ENCODE measurements around the gene CAMKK2. TPM values are rescaled to one million over a fixed set of nuclear protein-coding genes. Genes with fewer than 3 reads are reported as not detected.
"Not testable (repeated sequence)": the region's sequence is repeated elsewhere in the genome, so short reads cannot be mapped to it uniquely, and the experiment has no call there.

CAMKK2 gene
- total RNA-seq, 4 donors from 2014 or later = 16.8 to 32.6 (median 21.2) TPM

GRCh38 chr12:121205491-121205890 lies 91.0 kb downstream of the CAMKK2 start:
- intact Hi-C loops (cut with DNase I) = no loop called here
- H3K27ac ChIP-seq = no peak overlapping the region

GRCh38 chr12:121203482-121203881 lies 93.0 kb downstream of the CAMKK2 start:
- Histone ChIP-seq H3K27ac (no peak overlapping the region), H3K4me1 (no peaks in the 10 kb centered on the region), H3K9me3 (no peaks in the 10 kb centered on the region), H3K36me3 (no peaks in the 10 kb centered on the region), H3K4me3 (no peak overlapping the region), H3K27me3 (no peaks in the 10 kb centered on the region)
- no peak for DNase-seq
- intact Hi-C loops (cut with DNase I) = no loop called here
- WGBS, 2 donors = 69 to 81% methylated on average over 10 of the region's 11 CpGs
- TF ChIP-seq CTCF (IDR thresholded peaks at IDR 0.05) = no peak
- no peak for TF ChIP-seq POLR2A (IDR thresholded peaks at IDR 0.05)

More at GRCh38 chr12:121205491-121205890, 91.0 kb downstream of the CAMKK2 start:
- H3K4me3 ChIP-seq = no peak overlapping the region
- no peak for DNase-seq
- 61 to 75% methylated on average over 7 of the region's 7 CpGs for WGBS, 2 donors
- peaks cover 0 to 14% (median under 1%) of the 10 kb centered on the region in 3 donors for H3K4me1 ChIP-seq
- no peaks in the 10 kb centered on the region for H3K9me3 ChIP-seq
- no peak for TF ChIP-seq CTCF (IDR thresholded peaks at IDR 0.05)
- TF ChIP-seq POLR2A (IDR thresholded peaks at IDR 0.05) = no peak
- no peaks in the 10 kb centered on the region for H3K27me3 ChIP-seq
- no peaks in the 10 kb centered on the region for H3K36me3 ChIP-seq

- 55 to 59% methylated on average over 14 of the region's 14 CpGs for WGBS, 2 donors
- DNase-seq = no peak
- Histone ChIP-seq H3K36me3 (no peaks in the 10 kb centered on the region), H3K27me3 (no peaks in the 10 kb centered on the region), H3K4me3 (no peak overlapping the region), H3K9me3 (no peaks in the 10 kb centered on the region), H3K27ac (no peak overlapping the region), H3K4me1 (no peaks in the 10 kb centered on the region)
- intact Hi-C loops (cut with DNase I) = no loop called here
- TF ChIP-seq POLR2A (IDR thresholded peaks at IDR 0.05) = no peak
- TF ChIP-seq CTCF (IDR thresholded peaks at IDR 0.05) = no peak
These were observed 93.8 kb downstream of the CAMKK2 start for GRCh38 chr12:121202407-121203355.

GRCh38 chr12:121201140-121201539 lies 95.4 kb downstream of the CAMKK2 start:
- H3K4me1 ChIP-seq; H3K27ac ChIP-seq; H3K9me3 ChIP-seq; intact Hi-C loops (cut with DNase I); DNase-seq; H3K27me3 ChIP-seq; H3K4me3 ChIP-seq; H3K36me3 ChIP-seq: not testable (repeated sequence)
- 84 to 87% methylated on average over 6 of the region's 6 CpGs for WGBS, 2 donors

GRCh38 chr12:121198949-121199348 lies 97.6 kb downstream of the CAMKK2 start:
- no peak overlapping the region for H3K27ac ChIP-seq
- intact Hi-C loops (cut with DNase I) = no loop called here
- WGBS, 2 donors = 59 to 75% methylated on average over 4 of the region's 7 CpGs
- H3K4me1 ChIP-seq = no peaks in the 10 kb centered on the region
- H3K36me3 ChIP-seq = no peaks in the 10 kb centered on the region
- no peak for TF ChIP-seq POLR2A (IDR thresholded peaks at IDR 0.05)
- no peak for TF ChIP-seq CTCF (IDR thresholded peaks at IDR 0.05)
- no peak overlapping the region for H3K4me3 ChIP-seq
- H3K27me3 ChIP-seq = no peaks in the 10 kb centered on the region
- H3K9me3 ChIP-seq = no peaks in the 10 kb centered on the region
- DNase-seq = no peak
